RWPE2 (cell line): ENCODE results near the gene PLCL2.
"Not testable (repeated sequence)": the region's sequence is repeated elsewhere in the genome, so short reads cannot be mapped to it uniquely, and the experiment has no call there.

Experiments used
- ATAC-seq: fragments of 200-7000 bp; cut with Tn5 transposase; 3 replicates; pipeline ENCODE4 v1.9.1; 2021; ENCODE audit warnings: low read depth
- DNase-seq: peaks from one replicate; pipeline ENCODE4 v3.0.0-alpha.2; 2020; ENCODE audit warnings: low spot score
- H3K27ac ChIP-seq: fragments of 450-650 bp; 2 replicates; pipeline ENCODE4 v1.5.1; 2017; ENCODE audit warnings: mild to moderate bottlenecking; ENCODE audit not compliant: poor library complexity, severe bottlenecking
- H3K27me3 ChIP-seq: fragments of 250-450 bp; sonication (Bioruptor Pico); 2 replicates; pipeline ENCODE4 v1.5.1; 2021; ENCODE audit warnings: mild to moderate bottlenecking, moderate library complexity; ENCODE audit not compliant: insufficient read depth, poor library complexity, severe bottlenecking
- H3K36me3 ChIP-seq: fragments of 250-450 bp; sonication (Bioruptor Pico); 2 replicates; pipeline ENCODE4 v1.5.1; 2020; ENCODE audit warnings: low read depth, mild to moderate bottlenecking, moderate library complexity
- H3K4me1 ChIP-seq: fragments of 250-450 bp; sonication (Bioruptor Pico); 2 replicates; pipeline ENCODE4 v1.5.1; 2021; ENCODE audit warnings: mild to moderate bottlenecking, moderate library complexity; ENCODE audit not compliant: insufficient read depth, poor library complexity, severe bottlenecking
- H3K4me3 ChIP-seq: fragments of 250-450 bp; sonication (Bioruptor Pico); 2 replicates; pipeline ENCODE4 v1.5.1; 2021; ENCODE audit warnings: mild to moderate bottlenecking, moderate library complexity; ENCODE audit not compliant: severe bottlenecking
- H3K9me3 ChIP-seq: fragments of 250-450 bp; sonication (Bioruptor Pico); 2 replicates; pipeline ENCODE4 v1.5.1; 2021; ENCODE audit warnings: mild to moderate bottlenecking, moderate library complexity; ENCODE audit not compliant: severe bottlenecking
- TF ChIP-seq, protein P1 (sequence below): fragments of 450-650 bp; IDR thresholded peaks from one replicate; pipeline ENCODE4 v1.5.1; 2017; ENCODE audit warnings: mild to moderate bottlenecking, moderate library complexity; ENCODE audit not compliant: poor library complexity, severe bottlenecking

Gene PLCL2

GRCh38 chr3:16961621-16962205, 77.0 kb downstream of the PLCL2 start:
- Histone ChIP-seq H3K27ac (no peak overlapping the region), H3K4me1 (no peaks in the 10 kb centered on the region), H3K9me3 (no peaks in the 10 kb centered on the region), H3K36me3 (no peaks in the 10 kb centered on the region), H3K27me3 (no peaks in the 10 kb centered on the region), H3K4me3 (no peak overlapping the region)
- TF ChIP-seq, protein P1, sequence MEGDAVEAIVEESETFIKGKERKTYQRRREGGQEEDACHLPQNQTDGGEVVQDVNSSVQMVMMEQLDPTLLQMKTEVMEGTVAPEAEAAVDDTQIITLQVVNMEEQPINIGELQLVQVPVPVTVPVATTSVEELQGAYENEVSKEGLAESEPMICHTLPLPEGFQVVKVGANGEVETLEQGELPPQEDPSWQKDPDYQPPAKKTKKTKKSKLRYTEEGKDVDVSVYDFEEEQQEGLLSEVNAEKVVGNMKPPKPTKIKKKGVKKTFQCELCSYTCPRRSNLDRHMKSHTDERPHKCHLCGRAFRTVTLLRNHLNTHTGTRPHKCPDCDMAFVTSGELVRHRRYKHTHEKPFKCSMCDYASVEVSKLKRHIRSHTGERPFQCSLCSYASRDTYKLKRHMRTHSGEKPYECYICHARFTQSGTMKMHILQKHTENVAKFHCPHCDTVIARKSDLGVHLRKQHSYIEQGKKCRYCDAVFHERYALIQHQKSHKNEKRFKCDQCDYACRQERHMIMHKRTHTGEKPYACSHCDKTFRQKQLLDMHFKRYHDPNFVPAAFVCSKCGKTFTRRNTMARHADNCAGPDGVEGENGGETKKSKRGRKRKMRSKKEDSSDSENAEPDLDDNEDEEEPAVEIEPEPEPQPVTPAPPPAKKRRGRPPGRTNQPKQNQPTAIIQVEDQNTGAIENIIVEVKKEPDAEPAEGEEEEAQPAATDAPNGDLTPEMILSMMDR, result no peak
- no peak for DNase-seq
- ATAC-seq, result no peak

- Histone ChIP-seq H3K36me3 (no peaks in the 10 kb centered on the region), H3K9me3 (no peaks in the 10 kb centered on the region), H3K4me1 (no peaks in the 10 kb centered on the region), H3K4me3 (no peak overlapping the region), H3K27ac (no peak overlapping the region), H3K27me3 (no peaks in the 10 kb centered on the region)
- DNase-seq, result no peak
- TF ChIP-seq, protein P1, result no peak
- ATAC-seq, result no peak
Observed at GRCh38 chr3:16975083-16975482, 90.3 kb downstream of the PLCL2 start.

- ATAC-seq (no peak), DNase-seq (no peak)
- H3K9me3 ChIP-seq, result no peaks in the 10 kb centered on the region
- H3K27me3 ChIP-seq, result no peaks in the 10 kb centered on the region
- no peaks in the 10 kb centered on the region for H3K36me3 ChIP-seq
- no peak overlapping the region for H3K4me3 ChIP-seq
- H3K27ac ChIP-seq, result no peak overlapping the region
- TF ChIP-seq, protein P1, result no peak
- no peaks in the 10 kb centered on the region for H3K4me1 ChIP-seq
Observed at GRCh38 chr3:16978234-16978920, 93.6 kb downstream of the PLCL2 start.

- no peaks in the 10 kb centered on the region for H3K4me1 ChIP-seq
- no peak overlapping the region for H3K27ac ChIP-seq
- H3K4me3 ChIP-seq, result no peak overlapping the region
- H3K9me3 ChIP-seq, result no peaks in the 10 kb centered on the region
- no peaks in the 10 kb centered on the region for H3K27me3 ChIP-seq
- TF ChIP-seq, protein P1, result no peak
- H3K36me3 ChIP-seq, result no peaks in the 10 kb centered on the region
- no peak for ATAC-seq
- DNase-seq, result no peak
Observed at GRCh38 chr3:16978921-16979271, 94.1 kb downstream of the PLCL2 start.

DNA sequence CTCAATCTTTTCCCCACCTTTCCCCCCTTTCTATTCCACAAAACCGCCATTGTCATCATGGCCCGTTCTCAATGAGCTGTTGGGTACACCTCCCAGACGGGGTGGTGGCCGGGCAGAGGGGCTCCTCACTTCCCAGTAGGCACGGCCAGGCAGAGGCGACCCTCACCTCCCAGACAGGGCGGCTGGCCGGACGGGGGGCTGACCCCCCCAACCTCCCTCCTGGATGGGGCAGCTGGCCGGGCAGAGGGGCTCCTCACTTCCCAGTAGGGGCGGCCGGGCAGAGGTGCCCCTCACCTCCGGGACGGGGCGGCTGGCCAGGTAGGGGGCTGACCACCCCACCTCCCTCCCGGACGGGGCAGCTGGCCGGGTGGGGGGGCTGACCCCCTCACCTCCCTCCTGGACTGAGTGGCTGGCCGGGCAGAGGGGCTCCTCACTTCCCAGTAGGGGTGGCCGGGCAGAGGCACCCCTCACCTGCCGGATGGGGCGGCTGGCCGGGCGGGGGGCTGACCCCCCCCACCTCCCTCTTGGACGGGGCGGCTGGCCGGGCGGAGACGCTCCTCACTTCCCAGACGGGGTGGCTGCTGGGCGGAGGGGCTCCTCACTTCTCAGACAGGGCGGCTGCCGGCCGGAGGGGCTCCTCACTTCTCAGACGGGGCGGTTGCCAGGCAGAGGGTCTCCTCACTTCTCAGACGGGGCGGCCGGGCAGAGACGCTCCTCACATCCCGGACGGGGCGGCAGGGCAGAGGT, 95.2 kb downstream of the PLCL2 start:
- not testable (repeated sequence) for ATAC-seq, H3K27ac ChIP-seq, H3K4me1 ChIP-seq, H3K27me3 ChIP-seq, H3K9me3 ChIP-seq, H3K4me3 ChIP-seq, H3K36me3 ChIP-seq, DNase-seq

DNA sequence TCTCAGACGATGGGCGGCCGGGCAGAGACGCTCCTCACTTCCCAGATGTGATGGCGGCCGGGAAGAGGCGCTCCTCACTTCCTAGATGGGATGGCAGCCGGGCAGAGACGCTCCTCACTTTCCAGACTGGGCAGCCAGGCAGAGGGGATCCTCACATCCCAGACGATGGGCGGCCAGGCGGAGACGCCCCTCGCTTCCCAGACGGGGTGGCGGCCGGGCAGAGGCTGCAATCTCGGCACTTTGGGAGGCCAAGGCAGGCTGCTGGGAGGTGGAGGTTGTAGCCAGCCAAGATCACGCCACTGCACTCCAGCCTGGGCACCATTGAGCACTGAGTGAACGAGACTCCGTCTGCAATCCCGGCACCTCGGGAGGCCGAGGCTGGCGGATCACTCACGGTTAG, 95.8 kb downstream of the PLCL2 start:
- H3K27ac ChIP-seq, ATAC-seq, H3K4me3 ChIP-seq, H3K9me3 ChIP-seq, DNase-seq, H3K27me3 ChIP-seq, H3K36me3 ChIP-seq, H3K4me1 ChIP-seq: not testable (repeated sequence)
